HG03103 (cell line): Measurements from ENCODE around the gene KRT76.
"Not testable (repeated sequence)": the region's sequence is repeated elsewhere in the genome, so short reads cannot be mapped to it uniquely, and the experiment has no call there.

ENCODE experiments used
- ATAC-seq: cut with Tn5 transposase; IDR thresholded peaks from one replicate; pipeline ENCODE4 v1.9.1; 2021; ENCODE audit warnings: low read depth; ENCODE audit not compliant: unreplicated experiment

The KRT76 gene

DNA sequence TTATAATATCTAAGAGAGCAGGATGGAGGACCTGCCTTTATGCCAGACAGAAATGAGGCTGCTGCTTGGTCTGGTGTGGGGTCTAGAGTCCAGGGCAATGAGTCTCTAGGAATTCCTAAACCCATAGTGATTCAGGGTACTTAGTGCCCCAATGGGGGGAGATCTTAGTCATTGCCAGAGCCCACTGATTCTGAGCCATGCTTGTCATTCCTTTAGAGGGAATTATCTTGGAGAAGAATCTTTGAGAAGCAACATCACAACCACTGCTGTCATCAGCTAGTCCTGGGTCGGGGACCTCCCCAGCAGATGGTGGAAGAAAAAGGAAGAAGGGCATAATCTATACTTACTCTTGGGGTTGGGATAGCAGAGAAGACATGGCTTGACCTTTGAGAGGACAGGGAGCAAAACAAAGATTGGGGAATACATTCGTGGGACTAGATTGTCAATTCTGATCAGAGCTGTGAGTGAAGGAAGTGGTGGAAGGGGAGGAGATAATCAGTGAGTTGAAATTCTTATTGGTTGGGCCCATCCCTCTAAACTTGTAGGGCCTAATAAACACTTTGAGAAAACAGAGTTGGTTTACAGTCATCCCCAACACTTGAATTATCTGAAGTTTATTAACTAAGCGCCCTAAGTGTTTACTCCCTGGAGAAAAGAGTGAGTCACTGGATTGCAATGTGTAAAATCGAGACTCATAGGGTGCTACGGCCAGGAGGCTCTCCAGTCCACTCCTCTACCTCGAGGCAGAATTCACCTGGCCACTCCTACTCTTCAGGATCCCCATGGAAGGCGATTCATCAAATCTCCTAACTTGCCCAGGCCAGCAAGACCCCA lies 21.7 kb upstream of the KRT76 start:
- ATAC-seq: no peak

DNA sequence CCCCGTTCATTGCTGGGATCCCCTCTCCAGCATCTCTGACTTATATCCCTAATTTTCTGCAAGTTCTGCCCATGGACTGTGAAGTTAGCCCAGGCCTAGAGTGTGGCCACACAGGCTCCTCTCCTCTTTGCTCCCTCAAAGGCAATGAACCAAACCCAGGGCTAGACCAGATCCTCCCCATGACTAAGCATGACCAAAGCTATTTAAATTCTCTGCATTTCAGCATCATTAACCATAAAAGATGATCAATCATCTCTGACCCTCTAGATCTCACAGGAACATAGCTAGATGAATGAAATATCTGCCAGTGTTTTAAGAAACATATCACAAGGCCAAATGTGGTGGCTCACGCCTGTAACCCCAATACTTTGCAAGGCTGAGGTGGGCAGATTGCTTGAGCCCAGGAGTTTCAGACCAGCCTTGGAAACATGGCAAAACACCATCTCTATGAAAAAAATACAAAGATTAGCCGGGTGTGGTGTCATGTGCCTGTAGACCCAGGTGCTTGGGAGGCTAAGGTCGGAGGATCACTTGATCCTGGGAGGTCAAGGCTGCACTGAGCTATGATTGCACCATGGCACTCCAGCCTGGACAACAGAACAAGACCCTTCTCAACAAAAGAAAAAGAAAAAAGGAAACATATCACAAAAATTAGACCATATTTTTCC lies 21.0 kb upstream of the KRT76 start:
- ATAC-seq: no peak

- no peak for ATAC-seq
Observed at GRCh38 chr12:52797529-52797894, 20.4 kb upstream of the KRT76 start.

GRCh38 chr12:52796839-52797528 lies 19.8 kb upstream of the KRT76 start:
- no peak for ATAC-seq

DNA sequence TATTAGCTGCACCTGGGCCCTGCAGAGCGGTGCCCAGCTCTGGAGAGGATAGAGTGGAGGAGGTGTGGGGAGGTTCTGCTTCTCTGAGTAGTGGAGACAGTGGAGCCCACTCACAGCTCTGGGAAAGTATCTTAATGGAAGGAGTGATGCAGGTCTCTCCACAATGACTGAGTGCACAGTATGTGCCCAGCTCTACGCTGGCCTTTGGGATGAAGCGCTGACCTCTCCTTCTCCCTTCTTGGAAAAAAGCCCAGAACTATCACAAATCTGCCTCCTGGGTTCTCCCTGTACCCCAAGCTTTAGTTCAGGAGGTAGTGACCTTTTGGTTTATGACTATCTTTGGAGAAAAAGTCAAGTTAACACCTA lies 19.3 kb upstream of the KRT76 start:
- ATAC-seq: no peak

- no peak for ATAC-seq
Observed at GRCh38 chr12:52795694-52796428, 18.7 kb upstream of the KRT76 start, which contains the start of gene KRT3. TSS of gene KRT3 (minus strand) at chr12:52796117. CDS start at chr12:52796042, 75 bp downstream.

DNA sequence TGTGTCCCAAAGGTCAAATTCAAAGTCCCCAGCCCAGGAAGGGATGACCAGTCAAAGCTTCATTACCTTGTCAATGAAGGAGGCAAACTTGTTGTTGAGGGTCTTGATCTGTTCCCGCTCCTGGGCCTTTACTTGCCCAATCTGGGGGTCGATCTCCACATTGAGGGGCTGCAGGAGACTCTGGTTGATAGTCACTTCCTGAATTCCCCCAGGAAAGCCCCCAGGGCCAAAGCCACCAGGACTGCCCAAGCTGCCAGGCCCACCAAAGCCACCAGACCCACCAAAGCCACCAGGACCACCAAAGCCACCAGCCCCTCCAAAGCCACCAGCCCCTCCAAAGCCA lies 18.2 kb upstream of the KRT76 start:
- ATAC-seq: not testable (repeated sequence)

DNA sequence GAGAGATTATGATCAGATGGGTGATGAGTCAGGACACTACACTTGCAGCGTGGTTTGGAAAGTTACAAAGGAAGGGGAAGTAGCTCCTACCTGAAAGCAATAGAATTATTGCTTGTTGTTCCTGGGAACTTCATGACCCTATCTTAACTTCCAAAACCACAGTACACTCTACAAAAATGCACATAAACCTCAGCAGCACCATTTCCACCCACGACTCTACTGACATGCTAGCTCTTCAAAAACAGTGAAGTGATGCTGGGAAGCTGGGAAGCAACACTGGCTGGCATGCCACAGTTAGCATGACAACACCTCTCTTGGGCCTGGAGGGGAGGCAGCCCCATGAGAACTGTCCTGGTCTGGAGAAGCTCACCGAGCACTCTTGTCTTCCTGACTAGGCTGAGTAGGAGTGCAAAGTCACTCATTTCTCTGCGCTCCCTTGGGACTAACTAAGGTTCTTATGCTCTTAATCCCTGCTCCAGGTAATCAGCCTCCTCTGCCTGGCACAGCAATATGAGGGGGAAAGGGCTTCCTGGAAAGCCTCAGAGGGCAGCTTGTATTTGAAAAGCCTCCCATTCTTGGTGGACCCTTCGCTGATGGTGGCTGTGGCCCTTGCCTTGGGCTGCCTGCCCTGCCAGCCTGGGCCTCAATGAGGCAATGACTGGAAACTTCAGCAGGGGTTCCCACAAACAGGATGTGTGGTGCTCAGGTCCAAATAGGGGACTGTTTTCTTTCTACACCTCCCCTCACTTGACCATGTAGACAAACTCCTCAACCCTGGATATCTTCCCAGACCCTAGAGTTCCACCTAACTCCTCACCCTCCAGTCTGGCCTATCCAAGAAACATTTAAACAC lies 17.6 kb upstream of the KRT76 start:
- no peak for ATAC-seq

DNA sequence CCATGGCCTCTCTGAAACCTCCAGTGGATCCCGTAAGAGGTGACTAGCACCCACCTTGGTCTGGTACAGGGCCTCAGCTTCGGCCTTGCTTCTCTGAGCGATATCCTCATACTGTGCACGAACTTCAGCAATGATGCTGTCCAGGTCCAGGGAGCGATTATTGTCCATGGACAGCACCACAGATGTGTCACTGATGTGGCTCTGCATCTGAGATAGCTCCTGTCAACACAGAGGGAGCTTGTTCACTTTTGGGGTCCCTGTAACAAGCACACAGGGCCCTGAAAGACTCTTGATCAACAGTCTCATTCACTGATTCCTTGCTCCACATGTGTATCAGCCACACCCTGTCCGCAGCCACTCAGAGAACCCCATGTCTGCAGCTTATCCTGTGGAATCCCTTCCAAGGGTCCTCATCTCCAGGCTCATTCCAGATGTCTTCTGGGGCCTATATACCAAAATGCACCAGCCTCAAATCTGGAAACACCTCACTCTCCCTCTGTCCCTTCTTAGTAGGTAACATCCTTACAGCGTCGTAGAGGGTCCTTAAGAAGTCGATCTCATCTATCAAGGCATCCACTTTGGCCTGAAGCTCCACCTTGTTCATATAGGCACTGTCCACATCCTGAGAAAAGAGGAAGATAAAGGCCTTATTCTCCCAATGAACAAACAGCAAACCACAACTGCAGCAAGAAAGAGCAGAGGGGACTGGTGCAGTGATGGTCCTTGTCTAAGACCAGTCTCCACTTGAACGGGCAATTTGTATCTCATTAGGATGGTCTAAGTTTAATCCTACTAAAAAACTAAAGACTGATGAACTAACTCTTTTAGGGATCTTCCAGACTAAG lies 15.3 kb upstream of the KRT76 start:
- ATAC-seq: no peak

GRCh38 chr12:52791271-52792184 lies 14.4 kb upstream of the KRT76 start:
- ATAC-seq: no peak

- no peak for ATAC-seq
Observed at GRCh38 chr12:52790427-52791270, 13.5 kb upstream of the KRT76 start.

DNA sequence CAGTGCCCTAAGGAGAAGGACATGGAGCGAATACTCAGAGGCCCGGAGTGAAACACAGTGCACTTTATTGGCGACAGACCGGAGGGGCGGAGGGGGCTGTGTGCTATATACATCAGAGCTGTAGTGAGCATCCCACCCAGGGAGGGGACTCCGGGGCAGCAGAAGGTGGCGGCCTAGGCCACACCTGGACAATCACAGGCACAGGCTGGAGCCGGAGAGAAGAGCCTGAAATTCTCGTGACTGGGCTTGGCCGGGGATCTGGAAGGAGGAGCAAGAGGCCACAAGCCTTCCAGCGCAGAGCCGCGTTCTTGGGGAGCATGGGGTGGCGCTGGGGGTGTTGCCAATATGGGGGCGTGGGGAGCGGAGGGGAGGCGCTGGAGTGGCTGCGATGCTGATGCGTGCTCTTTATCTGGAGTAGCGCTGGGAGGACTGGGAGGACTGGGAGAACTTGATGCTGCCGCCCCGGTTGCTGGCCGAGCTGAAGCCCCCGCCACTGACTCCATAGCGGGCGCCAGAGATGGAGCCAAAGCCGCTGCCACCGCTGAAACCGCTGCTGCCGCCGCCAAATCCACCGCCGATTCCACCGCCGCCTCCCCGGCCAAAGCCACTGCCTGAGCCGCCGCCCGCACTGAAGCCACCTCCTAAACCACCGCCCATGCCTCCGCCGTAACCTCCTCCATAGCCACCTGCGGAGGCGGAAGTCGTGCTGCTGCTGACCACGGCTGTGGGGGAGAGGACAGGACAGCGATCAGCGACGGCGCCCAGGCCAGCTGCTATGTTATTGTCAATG lies 12.7 kb upstream of the KRT76 start:
- ATAC-seq: no peak

DNA sequence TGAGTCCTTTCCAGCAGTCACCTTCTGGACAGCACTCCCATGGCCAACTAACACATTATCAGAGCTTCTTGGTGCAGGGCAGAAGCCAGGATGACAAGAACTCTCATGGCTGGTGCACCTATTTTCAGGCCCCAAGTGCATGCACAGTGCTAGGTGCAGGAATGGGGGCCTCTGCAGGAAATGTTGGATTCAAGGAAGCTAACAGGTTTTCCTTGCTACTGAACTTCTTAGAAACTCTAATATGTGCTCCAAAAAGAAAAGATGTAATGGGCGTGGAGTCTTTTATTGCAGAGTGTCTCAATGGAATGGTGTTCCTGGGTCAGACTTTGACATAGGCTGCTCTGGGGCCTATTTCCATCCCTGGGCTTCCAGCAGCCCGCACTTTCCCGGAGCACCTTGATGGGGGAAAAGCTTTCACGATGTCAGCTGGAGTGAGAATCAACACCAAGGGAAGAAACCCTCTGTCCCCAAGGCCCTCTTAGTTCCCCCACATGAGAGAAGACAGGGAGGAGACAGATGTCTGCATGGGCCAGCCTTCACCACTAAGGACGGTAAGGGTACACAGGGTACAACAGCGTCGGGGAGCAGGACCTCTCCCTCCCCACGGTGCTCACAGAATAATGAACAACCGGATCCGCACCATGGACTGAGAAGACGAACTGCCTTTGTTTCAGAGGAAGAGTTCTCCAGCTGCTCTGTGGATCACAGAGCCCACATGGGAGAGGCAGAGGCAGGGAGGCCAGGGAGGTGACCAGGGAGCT lies 11.9 kb upstream of the KRT76 start:
- no peak for ATAC-seq

- no peak for ATAC-seq
Observed at GRCh38 chr12:52788192-52788875, 11.2 kb upstream of the KRT76 start.
